Neural cell (in vitro differentiated cells): ENCODE data around the gene ZNF547. TPM values are rescaled to one million over a fixed set of nuclear protein-coding genes. Genes with fewer than 3 reads are reported as not detected.

Experiments
- H2AFZ ChIP-seq: fragments of 200-600, 300-800 bp; sonication (generic), shearing (Covaris generic); 2 replicates; pipeline ENCODE4 v1.6.0; 2014; ENCODE audit warnings: low read depth, mild to moderate bottlenecking, antibody characterized with exemption, low read length, moderate library complexity
- H3F3A ChIP-seq: fragments of 200-600 bp; shearing (Covaris generic); 2 replicates; pipeline ENCODE4 v1.6.1; 2016; ENCODE audit warnings: mild to moderate bottlenecking, moderate library complexity, mixed read lengths, antibody characterized with exemption, low read length; ENCODE audit not compliant: insufficient read depth, poor library complexity, severe bottlenecking
- H3K27ac ChIP-seq: fragments of 200-600, 300-800 bp; sonication (generic), shearing (Covaris generic); 2 replicates; pipeline ENCODE4 v1.5.1; 2014; ENCODE audit warnings: mild to moderate bottlenecking, low read length, moderate library complexity
- H3K27me3 ChIP-seq: fragments of 300-800, 200-600 bp; sonication (generic), shearing (Covaris generic); 2 replicates; pipeline ENCODE4 v1.6.0; 2014; ENCODE audit warnings: mild to moderate bottlenecking, low read depth, low read length, moderate library complexity; ENCODE audit not compliant: insufficient read depth
- H3K36me3 ChIP-seq: fragments of 300-800, 200-600 bp; sonication (generic), shearing (Covaris generic); 2 replicates; pipeline ENCODE4 v1.5.1; 2014; ENCODE audit warnings: mild to moderate bottlenecking, antibody characterized with exemption, low read length, moderate library complexity; ENCODE audit not compliant: insufficient read depth
- H3K4me2 ChIP-seq: fragments of 300-800, 200-600 bp; sonication (generic), shearing (Covaris generic); 2 replicates; pipeline ENCODE4 v1.6.0; 2014; ENCODE audit warnings: mild to moderate bottlenecking, low read length
- H3K4me3 ChIP-seq: fragments of 300-800, 200-600 bp; sonication (generic), shearing (Covaris generic); 2 replicates; pipeline ENCODE4 v1.5.1; 2014; ENCODE audit warnings: mild to moderate bottlenecking, low read length, moderate library complexity
- H3K79me2 ChIP-seq: fragments of 200-600 bp; shearing (Covaris generic); replicated peaks from 2 replicates; pipeline ENCODE4 v1.6.0; 2014; ENCODE audit warnings: mild to moderate bottlenecking, low read length, moderate library complexity; ENCODE audit not compliant: insufficient read depth
- H3K9ac ChIP-seq: fragments of 300-800, 200-600 bp; sonication (generic), shearing (Covaris generic); 2 replicates; pipeline ENCODE4 v1.6.1; 2016; ENCODE audit warnings: mild to moderate bottlenecking, low read length, mixed read lengths
- H3K9me2 ChIP-seq: fragments of 200-600 bp; shearing (Covaris generic); 2 replicates; pipeline ENCODE4 v1.6.1; 2016; ENCODE audit warnings: mild to moderate bottlenecking, low read length, mixed read lengths; ENCODE audit not compliant: insufficient read depth
- H3K9me3 ChIP-seq: fragments of 200-600, 300-800 bp; sonication (generic), shearing (Covaris generic); 2 replicates; pipeline ENCODE4 v1.6.1; 2016; ENCODE audit warnings: mild to moderate bottlenecking, mixed run types, low read length, moderate library complexity, mixed read lengths
- H4K20me1 ChIP-seq: fragments of 200-600 bp; shearing (Covaris generic); 2 replicates; pipeline ENCODE4 v1.6.1; 2016; ENCODE audit warnings: mild to moderate bottlenecking, mixed run types; ENCODE audit not compliant: insufficient read depth
- CTCF ChIP-seq: fragments of 450-650 bp; IDR thresholded peaks from 2 replicates; pipeline ENCODE4 v1.5.1; 2014; ENCODE audit warnings: antibody characterized with exemption, mild to moderate bottlenecking, moderate library complexity; ENCODE audit not compliant: poor library complexity, severe bottlenecking
- EP300 ChIP-seq: fragments of 450-650 bp; conservative IDR thresholded peaks from 2 replicates; pipeline ENCODE4 v1.6.1; 2014; ENCODE audit warnings: antibody characterized with exemption, mild to moderate bottlenecking, moderate library complexity; ENCODE audit not compliant: poor library complexity, severe bottlenecking
- EZH2 ChIP-seq: fragments of 200-600, 300-800 bp; shearing (Covaris generic), sonication (generic); IDR thresholded peaks from 2 replicates; pipeline ENCODE4 v1.6.1; 2014; ENCODE audit warnings: antibody characterized with exemption, low read length, borderline replicate concordance, mild to moderate bottlenecking; ENCODE audit not compliant: insufficient read depth, poor library complexity, severe bottlenecking
- MXI1 ChIP-seq: fragments of 450-650 bp; conservative IDR thresholded peaks from 2 replicates; pipeline ENCODE4 v1.6.1; 2014; ENCODE audit warnings: antibody characterized with exemption, mild to moderate bottlenecking; ENCODE audit not compliant: poor library complexity, severe bottlenecking
- POLR2AphosphoS5 ChIP-seq: IDR thresholded peaks from 2 replicates; pipeline ENCODE4 v1.6.1; 2012
- RAD21 ChIP-seq: fragments of 450-650 bp; conservative IDR thresholded peaks from 2 replicates; pipeline ENCODE4 v1.6.1; 2014; ENCODE audit warnings: antibody characterized with exemption, mild to moderate bottlenecking, moderate library complexity
- SMC3 ChIP-seq: fragments of 450-650 bp; conservative IDR thresholded peaks from 2 replicates; pipeline ENCODE4 v1.6.1; 2014; ENCODE audit warnings: antibody characterized with exemption, mild to moderate bottlenecking, moderate library complexity; ENCODE audit not compliant: poor library complexity
- TAF1 ChIP-seq: IDR thresholded peaks from 2 replicates; pipeline ENCODE4 v1.6.1; 2012; ENCODE audit warnings: low read depth
- polyA plus RNA-seq: library from polyadenylated mRNA; depleted of rRNA; stranded (reverse); fragments of >200 nt; gene quantifications from 2 replicates; pipeline ENCODE4 v1.2.3, GENCODE V29; 2014
- TF ChIP-seq, protein P1 (sequence below): IDR thresholded peaks from 2 replicates; pipeline ENCODE4 v1.6.1; 2012; ENCODE audit warnings: borderline replicate concordance

Gene ZNF547
- polyA plus RNA-seq, 1 donor from 2014 or later, result 11.6 TPM

DNA sequence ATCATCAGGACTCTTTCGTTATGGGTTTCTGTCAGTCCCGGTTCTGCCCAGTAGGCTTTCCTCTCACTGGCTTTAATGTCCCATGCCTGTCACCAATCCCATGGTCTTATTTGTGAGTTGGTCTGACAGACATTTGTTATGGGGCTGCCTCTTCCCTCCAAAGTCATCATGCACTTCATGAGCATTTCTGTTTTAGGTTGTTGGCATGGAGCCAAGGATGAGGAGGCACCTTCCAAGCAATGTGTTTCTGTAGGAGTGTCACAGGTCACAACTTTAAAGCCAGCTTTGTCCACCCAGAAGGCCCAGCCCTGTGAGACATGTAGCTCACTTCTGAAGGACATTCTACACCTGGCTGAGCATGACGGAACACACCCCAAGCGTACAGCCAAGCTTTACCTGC is 56.1 kb downstream of the ZNF547 start:
- Histone ChIP-seq H3K9ac (no peak overlapping the region), H3K79me2 (peaks cover 6% of the 10 kb centered on the region), H4K20me1 (no peaks in the 10 kb centered on the region), H2AFZ (no peak overlapping the region), H3K4me3 (no peak overlapping the region), H3F3A (no peaks in the 10 kb centered on the region), H3K27me3 (no peaks in the 10 kb centered on the region), H3K9me2 (no peaks in the 10 kb centered on the region), H3K27ac (no peak overlapping the region), H3K4me2 (no peak overlapping the region), H3K36me3 (peaks cover 7% of the 10 kb centered on the region), H3K9me3 (no peaks in the 10 kb centered on the region)
- TF ChIP-seq POLR2AphosphoS5 (no peak), SMC3 (no peak), CTCF (no peak), RAD21 (no peak), EZH2 (no peak), EP300 (no peak), MXI1 (no peak), TAF1 (no peak)
- TF ChIP-seq, protein P1, sequence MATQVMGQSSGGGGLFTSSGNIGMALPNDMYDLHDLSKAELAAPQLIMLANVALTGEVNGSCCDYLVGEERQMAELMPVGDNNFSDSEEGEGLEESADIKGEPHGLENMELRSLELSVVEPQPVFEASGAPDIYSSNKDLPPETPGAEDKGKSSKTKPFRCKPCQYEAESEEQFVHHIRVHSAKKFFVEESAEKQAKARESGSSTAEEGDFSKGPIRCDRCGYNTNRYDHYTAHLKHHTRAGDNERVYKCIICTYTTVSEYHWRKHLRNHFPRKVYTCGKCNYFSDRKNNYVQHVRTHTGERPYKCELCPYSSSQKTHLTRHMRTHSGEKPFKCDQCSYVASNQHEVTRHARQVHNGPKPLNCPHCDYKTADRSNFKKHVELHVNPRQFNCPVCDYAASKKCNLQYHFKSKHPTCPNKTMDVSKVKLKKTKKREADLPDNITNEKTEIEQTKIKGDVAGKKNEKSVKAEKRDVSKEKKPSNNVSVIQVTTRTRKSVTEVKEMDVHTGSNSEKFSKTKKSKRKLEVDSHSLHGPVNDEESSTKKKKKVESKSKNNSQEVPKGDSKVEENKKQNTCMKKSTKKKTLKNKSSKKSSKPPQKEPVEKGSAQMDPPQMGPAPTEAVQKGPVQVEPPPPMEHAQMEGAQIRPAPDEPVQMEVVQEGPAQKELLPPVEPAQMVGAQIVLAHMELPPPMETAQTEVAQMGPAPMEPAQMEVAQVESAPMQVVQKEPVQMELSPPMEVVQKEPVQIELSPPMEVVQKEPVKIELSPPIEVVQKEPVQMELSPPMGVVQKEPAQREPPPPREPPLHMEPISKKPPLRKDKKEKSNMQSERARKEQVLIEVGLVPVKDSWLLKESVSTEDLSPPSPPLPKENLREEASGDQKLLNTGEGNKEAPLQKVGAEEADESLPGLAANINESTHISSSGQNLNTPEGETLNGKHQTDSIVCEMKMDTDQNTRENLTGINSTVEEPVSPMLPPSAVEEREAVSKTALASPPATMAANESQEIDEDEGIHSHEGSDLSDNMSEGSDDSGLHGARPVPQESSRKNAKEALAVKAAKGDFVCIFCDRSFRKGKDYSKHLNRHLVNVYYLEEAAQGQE, result no peak

DNA sequence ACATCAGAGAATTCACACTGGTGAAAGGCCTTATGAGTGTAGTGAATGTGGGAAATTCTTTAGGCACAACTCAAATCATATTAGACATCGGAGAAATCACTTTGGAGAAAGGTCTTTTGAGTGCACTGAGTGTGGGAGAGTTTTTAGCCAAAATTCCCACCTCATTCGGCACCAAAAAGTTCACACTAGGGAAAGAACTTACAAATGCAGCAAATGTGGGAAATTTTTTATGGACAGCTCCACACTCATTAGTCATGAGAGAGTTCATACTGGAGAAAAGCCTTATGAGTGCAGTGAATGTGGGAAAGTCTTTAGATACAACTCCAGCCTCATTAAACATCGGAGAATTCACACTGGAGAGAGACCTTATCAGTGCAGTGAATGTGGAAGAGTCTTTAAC is 57.7 kb downstream of the ZNF547 start:
- no peak overlapping the region for H3K9ac ChIP-seq
- TF ChIP-seq RAD21 (no peak), SMC3 (no peak), EZH2 (no peak), TAF1 (no peak), EP300 (no peak), MXI1 (no peak), POLR2AphosphoS5 (no peak)
- H3K4me2 ChIP-seq, result no peak overlapping the region
- H3K9me3 ChIP-seq, result no peaks in the 10 kb centered on the region
- no peaks in the 10 kb centered on the region for H4K20me1 ChIP-seq
- no peaks in the 10 kb centered on the region for H3F3A ChIP-seq
- H3K36me3 ChIP-seq, result peaks cover 7% of the 10 kb centered on the region
- H3K27me3 ChIP-seq, result no peaks in the 10 kb centered on the region
- H3K27ac ChIP-seq, result no peak overlapping the region
- H3K79me2 ChIP-seq, result no peaks in the 10 kb centered on the region
- no peaks in the 10 kb centered on the region for H3K9me2 ChIP-seq
- no peak overlapping the region for H3K4me3 ChIP-seq
- no peak overlapping the region for H2AFZ ChIP-seq

Other genes starting within 250 kb of the ZNF547 start
- not detected in 2 replicates for gene USP29, start 243.6 kb upstream of the ZNF547 start, polyA plus RNA-seq
- not detected in 2 replicates for gene ZIM3, start 218.3 kb upstream of the ZNF547 start, polyA plus RNA-seq
- not detected in 2 replicates for gene DUXA, start 196.1 kb upstream of the ZNF547 start, polyA plus RNA-seq
- gene ZNF264, start 172.1 kb upstream of the ZNF547 start, polyA plus RNA-seq, result 10.4 and 16.9 TPM in 2 replicates
- 1.6 and 2.0 TPM in 2 replicates for gene AURKC, start 132.5 kb upstream of the ZNF547 start, polyA plus RNA-seq
- gene ZNF805, start 122.9 kb upstream of the ZNF547 start, polyA plus RNA-seq, result 4.9 and 6.6 TPM in 2 replicates
- gene ZNF460, start 83.1 kb upstream of the ZNF547 start, polyA plus RNA-seq, result 11.2 and 23.4 TPM in 2 replicates
- gene ZNF543, start 43.1 kb upstream of the ZNF547 start, polyA plus RNA-seq, result 9.3 and 14.8 TPM in 2 replicates
- gene ZNF304, start 12.3 kb upstream of the ZNF547 start, polyA plus RNA-seq, result 20.6 and 23.0 TPM in 2 replicates
- gene TRAPPC2B, start within 50 bp of the ZNF547 start, polyA plus RNA-seq, result 42.6 and 60.5 TPM in 2 replicates
- gene ZNF548, start 26.3 kb downstream of the ZNF547 start, polyA plus RNA-seq, result 59.0 and 78.7 TPM in 2 replicates
- gene ZNF17, start 47.6 kb downstream of the ZNF547 start, polyA plus RNA-seq, result 26.3 and 32.1 TPM in 2 replicates
- 22.1 and 24.2 TPM in 2 replicates for gene ZNF749, start 71.8 kb downstream of the ZNF547 start, polyA plus RNA-seq
- gene VN1R1, start 93.6 kb downstream of the ZNF547 start, polyA plus RNA-seq, result 5.4 and 6.2 TPM in 2 replicates
- gene ZNF772, start 114.0 kb downstream of the ZNF547 start, polyA plus RNA-seq, result 24.0 and 29.7 TPM in 2 replicates
- gene ZNF419, start 124.2 kb downstream of the ZNF547 start, polyA plus RNA-seq, result 34.5 and 46.3 TPM in 2 replicates
- 17.2 and 23.3 TPM in 2 replicates for gene ZNF773, start 136.4 kb downstream of the ZNF547 start, polyA plus RNA-seq
- 17.9 and 24.0 TPM in 2 replicates for gene ZNF549, start 163.8 kb downstream of the ZNF547 start, polyA plus RNA-seq
- gene ZNF550, start 196.3 kb downstream of the ZNF547 start, polyA plus RNA-seq, result 21.5 and 21.9 TPM in 2 replicates
- gene ZNF416, start 215.4 kb downstream of the ZNF547 start, polyA plus RNA-seq, result 6.3 and 6.4 TPM in 2 replicates
- 19.4 and 25.2 TPM in 2 replicates for gene ZIK1, start 220.6 kb downstream of the ZNF547 start, polyA plus RNA-seq
- gene ZNF530, start 236.3 kb downstream of the ZNF547 start, polyA plus RNA-seq, result 10.2 and 11.6 TPM in 2 replicates